Neural cell (in vitro differentiated cells): ENCODE data around the gene RPRD1A. TPM values are rescaled to one million over a fixed set of nuclear protein-coding genes. Genes with fewer than 3 reads are reported as not detected.

Source experiments
- H2AFZ ChIP-seq: fragments of 200-600, 300-800 bp; sonication (generic), shearing (Covaris generic); 2 replicates; pipeline ENCODE4 v1.6.0; 2014; ENCODE audit warnings: low read depth, mild to moderate bottlenecking, antibody characterized with exemption, low read length, moderate library complexity
- H3F3A ChIP-seq: fragments of 200-600 bp; shearing (Covaris generic); 2 replicates; pipeline ENCODE4 v1.6.1; 2016; ENCODE audit warnings: mild to moderate bottlenecking, moderate library complexity, mixed read lengths, antibody characterized with exemption, low read length; ENCODE audit not compliant: insufficient read depth, poor library complexity, severe bottlenecking
- H3K27ac ChIP-seq: fragments of 200-600, 300-800 bp; sonication (generic), shearing (Covaris generic); 2 replicates; pipeline ENCODE4 v1.5.1; 2014; ENCODE audit warnings: mild to moderate bottlenecking, low read length, moderate library complexity
- H3K27me3 ChIP-seq: fragments of 300-800, 200-600 bp; sonication (generic), shearing (Covaris generic); 2 replicates; pipeline ENCODE4 v1.6.0; 2014; ENCODE audit warnings: mild to moderate bottlenecking, low read depth, low read length, moderate library complexity; ENCODE audit not compliant: insufficient read depth
- H3K36me3 ChIP-seq: fragments of 300-800, 200-600 bp; sonication (generic), shearing (Covaris generic); 2 replicates; pipeline ENCODE4 v1.5.1; 2014; ENCODE audit warnings: mild to moderate bottlenecking, antibody characterized with exemption, low read length, moderate library complexity; ENCODE audit not compliant: insufficient read depth
- H3K4me2 ChIP-seq: fragments of 300-800, 200-600 bp; sonication (generic), shearing (Covaris generic); 2 replicates; pipeline ENCODE4 v1.6.0; 2014; ENCODE audit warnings: mild to moderate bottlenecking, low read length
- H3K4me3 ChIP-seq: fragments of 300-800, 200-600 bp; sonication (generic), shearing (Covaris generic); 2 replicates; pipeline ENCODE4 v1.5.1; 2014; ENCODE audit warnings: mild to moderate bottlenecking, low read length, moderate library complexity
- H3K79me2 ChIP-seq: fragments of 200-600 bp; shearing (Covaris generic); replicated peaks from 2 replicates; pipeline ENCODE4 v1.6.0; 2014; ENCODE audit warnings: mild to moderate bottlenecking, low read length, moderate library complexity; ENCODE audit not compliant: insufficient read depth
- H3K9ac ChIP-seq: fragments of 300-800, 200-600 bp; sonication (generic), shearing (Covaris generic); 2 replicates; pipeline ENCODE4 v1.6.1; 2016; ENCODE audit warnings: mild to moderate bottlenecking, low read length, mixed read lengths
- H3K9me2 ChIP-seq: fragments of 200-600 bp; shearing (Covaris generic); 2 replicates; pipeline ENCODE4 v1.6.1; 2016; ENCODE audit warnings: mild to moderate bottlenecking, low read length, mixed read lengths; ENCODE audit not compliant: insufficient read depth
- H3K9me3 ChIP-seq: fragments of 200-600, 300-800 bp; sonication (generic), shearing (Covaris generic); 2 replicates; pipeline ENCODE4 v1.6.1; 2016; ENCODE audit warnings: mild to moderate bottlenecking, mixed run types, low read length, moderate library complexity, mixed read lengths
- H4K20me1 ChIP-seq: fragments of 200-600 bp; shearing (Covaris generic); 2 replicates; pipeline ENCODE4 v1.6.1; 2016; ENCODE audit warnings: mild to moderate bottlenecking, mixed run types; ENCODE audit not compliant: insufficient read depth
- CTCF ChIP-seq: fragments of 450-650 bp; IDR thresholded peaks from 2 replicates; pipeline ENCODE4 v1.5.1; 2014; ENCODE audit warnings: antibody characterized with exemption, mild to moderate bottlenecking, moderate library complexity; ENCODE audit not compliant: poor library complexity, severe bottlenecking
- EP300 ChIP-seq: fragments of 450-650 bp; conservative IDR thresholded peaks from 2 replicates; pipeline ENCODE4 v1.6.1; 2014; ENCODE audit warnings: antibody characterized with exemption, mild to moderate bottlenecking, moderate library complexity; ENCODE audit not compliant: poor library complexity, severe bottlenecking
- EZH2 ChIP-seq: fragments of 200-600, 300-800 bp; shearing (Covaris generic), sonication (generic); IDR thresholded peaks from 2 replicates; pipeline ENCODE4 v1.6.1; 2014; ENCODE audit warnings: antibody characterized with exemption, low read length, borderline replicate concordance, mild to moderate bottlenecking; ENCODE audit not compliant: insufficient read depth, poor library complexity, severe bottlenecking
- MXI1 ChIP-seq: fragments of 450-650 bp; conservative IDR thresholded peaks from 2 replicates; pipeline ENCODE4 v1.6.1; 2014; ENCODE audit warnings: antibody characterized with exemption, mild to moderate bottlenecking; ENCODE audit not compliant: poor library complexity, severe bottlenecking
- POLR2AphosphoS5 ChIP-seq: IDR thresholded peaks from 2 replicates; pipeline ENCODE4 v1.6.1; 2012
- RAD21 ChIP-seq: fragments of 450-650 bp; conservative IDR thresholded peaks from 2 replicates; pipeline ENCODE4 v1.6.1; 2014; ENCODE audit warnings: antibody characterized with exemption, mild to moderate bottlenecking, moderate library complexity
- REST ChIP-seq: IDR thresholded peaks from 2 replicates; pipeline ENCODE4 v1.6.1; 2012; ENCODE audit warnings: borderline replicate concordance
- SMC3 ChIP-seq: fragments of 450-650 bp; conservative IDR thresholded peaks from 2 replicates; pipeline ENCODE4 v1.6.1; 2014; ENCODE audit warnings: antibody characterized with exemption, mild to moderate bottlenecking, moderate library complexity; ENCODE audit not compliant: poor library complexity
- TAF1 ChIP-seq: IDR thresholded peaks from 2 replicates; pipeline ENCODE4 v1.6.1; 2012; ENCODE audit warnings: low read depth
- polyA plus RNA-seq: library from polyadenylated mRNA; depleted of rRNA; stranded (reverse); fragments of >200 nt; gene quantifications from 2 replicates; pipeline ENCODE4 v1.2.3, GENCODE V29; 2014

The RPRD1A gene
- polyA plus RNA-seq, 1 donor from 2014 or later, result 129 TPM

GRCh38 chr18:35948080-35948479 is 119.3 kb downstream of the RPRD1A start:
- H2AFZ ChIP-seq, result no peak overlapping the region
- no peak for TF ChIP-seq TAF1
- TF ChIP-seq SMC3, result no peak
- TF ChIP-seq MXI1, result no peak
- no peak for TF ChIP-seq EP300
- TF ChIP-seq CTCF, result no peak
- no peak for TF ChIP-seq EZH2
- TF ChIP-seq REST, result no peak
- no peak for TF ChIP-seq RAD21
- no peak for TF ChIP-seq POLR2AphosphoS5
- no peaks in the 10 kb centered on the region for H3K36me3 ChIP-seq
- H3K27ac ChIP-seq, result no peak overlapping the region
- H3K27me3 ChIP-seq, result peaks cover 13% of the 10 kb centered on the region
- no peaks in the 10 kb centered on the region for H4K20me1 ChIP-seq
- no peak overlapping the region for H3K4me2 ChIP-seq
- no peak overlapping the region for H3K9ac ChIP-seq
- H3K79me2 ChIP-seq, result no peaks in the 10 kb centered on the region
- H3K4me3 ChIP-seq, result no peak overlapping the region
- no peaks in the 10 kb centered on the region for H3F3A ChIP-seq
- H3K9me2 ChIP-seq, result no peaks in the 10 kb centered on the region
- no peaks in the 10 kb centered on the region for H3K9me3 ChIP-seq

GRCh38 chr18:35942661-35943060 is 124.7 kb downstream of the RPRD1A start:
- no peak overlapping the region for H3K4me2 ChIP-seq
- H3K79me2 ChIP-seq, result no peaks in the 10 kb centered on the region
- no peak for TF ChIP-seq CTCF
- no peak for TF ChIP-seq EP300
- no peak for TF ChIP-seq EZH2
- no peak for TF ChIP-seq MXI1
- no peak for TF ChIP-seq REST
- TF ChIP-seq POLR2AphosphoS5, result no peak
- no peak for TF ChIP-seq SMC3
- no peak for TF ChIP-seq RAD21
- TF ChIP-seq TAF1, result no peak
- no peaks in the 10 kb centered on the region for H3F3A ChIP-seq
- no peaks in the 10 kb centered on the region for H3K36me3 ChIP-seq
- no peaks in the 10 kb centered on the region for H3K27me3 ChIP-seq
- H3K27ac ChIP-seq, result no peak overlapping the region
- H4K20me1 ChIP-seq, result no peaks in the 10 kb centered on the region
- no peaks in the 10 kb centered on the region for H3K9me2 ChIP-seq
- no peak overlapping the region for H3K9ac ChIP-seq
- no peaks in the 10 kb centered on the region for H3K9me3 ChIP-seq
- H3K4me3 ChIP-seq, result no peak overlapping the region
- no peak overlapping the region for H2AFZ ChIP-seq
